Colonic mucosa (tissue), 4 donors: ENCODE data around the gene RAD51B. TPM values are rescaled to one million over a fixed set of nuclear protein-coding genes. Genes with fewer than 3 reads are reported as not detected.
A peak's percentile ranks its signal among the peaks of the same experiment; 100 is the strongest.

ENCODE experiments used
- DNase-seq: peaks from one replicate; pipeline ENCODE4 v3.0.0-alpha.2; 2020
- H3K27ac ChIP-seq: fragments of 200-600 bp; one replicate; pipeline ENCODE4 v1.8.0; 2021
- H3K27me3 ChIP-seq: fragments of 200-600 bp; one replicate; pipeline ENCODE4 v1.8.0; 2021
- H3K36me3 ChIP-seq: fragments of 200-600 bp; one replicate; pipeline ENCODE4 v1.8.0; 2021
- H3K4me1 ChIP-seq: fragments of 200-600 bp; one replicate; pipeline ENCODE4 v1.8.0; 2021; ENCODE audit warnings: mild to moderate bottlenecking
- H3K4me3 ChIP-seq: fragments of 200-600 bp; one replicate; pipeline ENCODE4 v1.8.0; 2021
- H3K9ac ChIP-seq, 2 donors: one replicate each; pipeline ENCODE4 v1.7.0; 2013; ENCODE audit warnings: control low read depth in 2 of 2, low read depth in 2 of 2, low read length in 2 of 2
- H3K9me3 ChIP-seq: fragments of 200-600 bp; one replicate; pipeline ENCODE4 v1.8.0; 2021
- CTCF ChIP-seq: fragments of 200-600 bp; IDR thresholded peaks from one replicate; pipeline ENCODE4 v1.8.0; 2022; ENCODE audit warnings: antibody characterized with exemption, mild to moderate bottlenecking
- intact Hi-C: fragments of 100-400 bp; cut with DNase I; formaldehyde crosslinking; loops from one replicate; pipeline ENCODE4 v1.14.1; 2022
- total RNA-seq, 2 donors: library from RNA; stranded (reverse); fragmentation: NEBNext Ultra II Directional in 1 of 2; extraction: Animal tissue kit (Norgen Biotek cat#: 25700) in 1 of 2; gene quantifications; one replicate each; pipeline ENCODE4 v1.2.1, GENCODE V29; 2021
- donor health status: healthy.
- donor health status: DM: no; HTN: no; CAD: no.
- donor health status: DM: no; HTN: no; CAD: no.

RAD51B gene
- total RNA-seq, 2 donors from 2014 or later: 12.7 to 22.0 TPM

DNA sequence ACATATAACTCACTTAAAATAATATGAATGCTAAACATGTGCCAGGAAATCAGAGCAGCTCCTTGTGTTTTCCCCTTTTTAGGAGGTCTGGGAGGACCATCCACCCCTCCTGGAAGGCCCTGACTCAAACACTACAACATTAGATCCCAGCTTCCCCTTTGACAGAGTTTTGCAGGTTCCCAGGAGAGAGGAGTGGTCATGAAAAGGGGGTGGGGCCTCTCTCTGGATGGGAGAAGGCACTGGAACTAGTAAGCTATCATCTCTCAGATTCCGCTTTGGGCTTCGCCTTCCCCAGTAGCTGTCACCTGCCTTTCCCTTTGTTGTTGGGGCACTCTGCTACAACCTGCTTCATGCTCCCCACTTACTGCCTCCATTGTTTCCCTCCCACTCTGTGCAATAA is 824.1 kb downstream of the RAD51B start:
- Histone ChIP-seq H3K4me3 (no peak overlapping the region), H3K4me1 (no peaks in the 10 kb centered on the region), H3K27me3 (no peaks in the 10 kb centered on the region), H3K36me3 (no peaks in the 10 kb centered on the region), H3K27ac (no peak overlapping the region), H3K9me3 (no peaks in the 10 kb centered on the region), H3K9ac (no peak overlapping the region)
- no peak for TF ChIP-seq CTCF
- no peak for DNase-seq
- intact Hi-C loops: no loop called here

DNA sequence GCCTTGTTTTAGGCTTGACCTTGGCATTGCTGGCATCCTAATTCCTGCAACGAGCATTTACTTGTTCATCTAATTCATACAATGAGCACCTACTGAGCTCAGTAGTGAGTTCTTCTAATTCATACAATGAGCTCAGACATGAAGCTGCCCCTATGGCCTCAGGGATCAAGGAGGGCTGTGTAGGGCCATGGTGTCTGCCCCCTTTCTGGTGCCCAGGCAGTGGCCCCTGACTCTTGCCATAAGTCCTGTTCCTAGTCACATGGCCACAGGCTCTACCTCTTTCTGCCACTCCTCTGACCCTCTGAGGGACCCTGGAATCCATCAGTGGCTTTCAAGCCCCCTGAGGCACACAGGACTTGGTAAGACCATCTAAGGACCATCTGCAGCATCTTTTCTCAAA is 824.5 kb downstream of the RAD51B start:
- DNase-seq: no peak
- no peaks in the 10 kb centered on the region for H3K4me1 ChIP-seq
- H3K36me3 ChIP-seq: no peaks in the 10 kb centered on the region
- intact Hi-C loops: no loop called here
- no peak for TF ChIP-seq CTCF
- H3K27ac ChIP-seq: no peak overlapping the region
- H3K4me3 ChIP-seq: no peak overlapping the region
- no peaks in the 10 kb centered on the region for H3K9me3 ChIP-seq
- H3K9ac ChIP-seq: no peak overlapping the region
- H3K27me3 ChIP-seq: no peaks in the 10 kb centered on the region

DNA sequence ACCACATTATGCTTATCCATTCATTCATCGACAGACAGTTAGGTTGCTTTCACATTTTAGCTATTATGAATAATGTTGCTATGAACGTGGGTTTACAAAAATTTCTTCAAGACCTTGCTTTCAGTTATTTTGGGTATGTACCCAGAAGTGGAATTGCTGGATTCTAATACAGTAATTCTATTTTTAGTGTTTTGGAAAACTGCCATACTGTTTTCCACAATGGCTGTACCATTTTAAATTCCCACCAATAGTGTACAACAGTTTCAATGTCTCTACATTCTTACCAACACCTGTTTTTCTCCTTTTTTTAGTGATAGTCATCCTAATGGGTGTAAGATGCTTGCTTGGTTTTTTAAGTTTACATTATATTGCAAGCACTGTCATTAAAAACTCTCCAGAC is 825.8 kb downstream of the RAD51B start:
- DNase-seq: no peak

GRCh38 chr14:68649476-68650189 is 830.1 kb downstream of the RAD51B start:
- H3K9me3 ChIP-seq: no peaks in the 10 kb centered on the region
- H3K27ac ChIP-seq: no peak overlapping the region
- DNase-seq: peak; percentile 11
- H3K9ac ChIP-seq: no peak overlapping the region
- no peak for TF ChIP-seq CTCF
- H3K4me3 ChIP-seq: no peak overlapping the region
- no peaks in the 10 kb centered on the region for H3K4me1 ChIP-seq
- H3K36me3 ChIP-seq: no peaks in the 10 kb centered on the region
- intact Hi-C loops: no loop called here
- no peaks in the 10 kb centered on the region for H3K27me3 ChIP-seq

More for the DNA sequence above, 825.8 kb downstream of the RAD51B start:
- TF ChIP-seq CTCF: no peak
- intact Hi-C loops: no loop called here
- Histone ChIP-seq H3K36me3 (no peaks in the 10 kb centered on the region), H3K9ac (no peak overlapping the region), H3K27me3 (no peaks in the 10 kb centered on the region), H3K4me1 (no peaks in the 10 kb centered on the region), H3K9me3 (no peaks in the 10 kb centered on the region), H3K27ac (no peak overlapping the region), H3K4me3 (no peak overlapping the region)

DNA sequence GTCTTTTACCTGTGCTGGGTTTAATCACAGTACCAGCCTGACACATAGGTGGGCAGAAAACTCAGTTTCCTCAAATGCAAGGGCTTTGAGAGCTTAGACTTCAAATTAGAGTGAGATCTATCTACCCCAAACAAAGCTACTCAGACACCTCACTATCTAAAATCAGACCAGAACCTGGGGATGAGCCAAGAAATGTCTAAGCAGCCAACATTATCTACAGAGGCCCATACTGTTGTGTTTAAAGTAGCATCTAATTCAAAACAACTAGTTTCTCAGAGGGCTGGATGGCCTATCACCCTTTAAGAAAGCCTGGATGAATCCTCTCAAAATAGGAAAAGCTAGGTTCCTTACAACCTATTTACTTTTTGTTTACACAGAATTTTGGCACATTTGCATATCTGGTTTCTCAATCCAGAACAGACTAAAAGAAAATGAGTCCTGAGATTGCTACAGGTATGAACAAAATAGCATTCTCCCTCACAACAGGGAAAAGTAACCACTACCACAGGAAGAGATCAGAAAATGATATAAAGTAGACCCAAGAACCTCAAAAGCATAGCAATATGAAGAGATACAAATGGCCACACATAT is 830.9 kb downstream of the RAD51B start:
- H3K27me3 ChIP-seq: no peaks in the 10 kb centered on the region
- no peak for TF ChIP-seq CTCF
- H3K9me3 ChIP-seq: no peaks in the 10 kb centered on the region
- intact Hi-C loops: no loop called here
- no peaks in the 10 kb centered on the region for H3K36me3 ChIP-seq
- peak; percentile 3 for DNase-seq
- no peak overlapping the region for H3K9ac ChIP-seq
- no peak overlapping the region for H3K4me3 ChIP-seq
- H3K4me1 ChIP-seq: no peaks in the 10 kb centered on the region
- no peak overlapping the region for H3K27ac ChIP-seq
